HAP-1 (cell line): ENCODE data around the gene ACP1.

Experiments used
- DNase-seq, 2 experiments: peaks; one replicate each; pipeline ENCODE4 v3.0.0-alpha.2; 2016 to 2020; ENCODE audit warnings: low spot score in 2 of 2
- H3K27me3 ChIP-seq: fragments of 250-450 bp; sonication (Bioruptor Pico); 2 replicates; pipeline ENCODE4 v1.5.1; 2020; ENCODE audit warnings: low read depth, mild to moderate bottlenecking, moderate library complexity
- H3K36me3 ChIP-seq: fragments of 250-450 bp; sonication (Bioruptor Pico); replicated peaks from 2 replicates; pipeline ENCODE4 v1.5.1; 2020; ENCODE audit warnings: mild to moderate bottlenecking
- H3K4me1 ChIP-seq: fragments of 250-450 bp; sonication (Bioruptor Pico); 2 replicates; pipeline ENCODE4 v1.5.1; 2020; ENCODE audit warnings: mild to moderate bottlenecking
- H3K4me3 ChIP-seq: fragments of 250-450 bp; sonication (Bioruptor Pico); 2 replicates; pipeline ENCODE4 v1.5.1; 2020; ENCODE audit warnings: mild to moderate bottlenecking, moderate library complexity
- H3K9me3 ChIP-seq: fragments of 250-450 bp; sonication (Bioruptor Pico); 2 replicates; pipeline ENCODE4 v1.5.1; 2020; ENCODE audit warnings: mild to moderate bottlenecking, moderate library complexity
- in situ Hi-C: fragments of 300-500 bp; cut with MboI; formaldehyde crosslinking; loops from 3 replicates; pipeline ENCODE4 v1.14.3; 2020; ENCODE audit warnings: low sequenced_read_pairs, inconsistent platforms, mixed read lengths

The ACP1 gene

DNA sequence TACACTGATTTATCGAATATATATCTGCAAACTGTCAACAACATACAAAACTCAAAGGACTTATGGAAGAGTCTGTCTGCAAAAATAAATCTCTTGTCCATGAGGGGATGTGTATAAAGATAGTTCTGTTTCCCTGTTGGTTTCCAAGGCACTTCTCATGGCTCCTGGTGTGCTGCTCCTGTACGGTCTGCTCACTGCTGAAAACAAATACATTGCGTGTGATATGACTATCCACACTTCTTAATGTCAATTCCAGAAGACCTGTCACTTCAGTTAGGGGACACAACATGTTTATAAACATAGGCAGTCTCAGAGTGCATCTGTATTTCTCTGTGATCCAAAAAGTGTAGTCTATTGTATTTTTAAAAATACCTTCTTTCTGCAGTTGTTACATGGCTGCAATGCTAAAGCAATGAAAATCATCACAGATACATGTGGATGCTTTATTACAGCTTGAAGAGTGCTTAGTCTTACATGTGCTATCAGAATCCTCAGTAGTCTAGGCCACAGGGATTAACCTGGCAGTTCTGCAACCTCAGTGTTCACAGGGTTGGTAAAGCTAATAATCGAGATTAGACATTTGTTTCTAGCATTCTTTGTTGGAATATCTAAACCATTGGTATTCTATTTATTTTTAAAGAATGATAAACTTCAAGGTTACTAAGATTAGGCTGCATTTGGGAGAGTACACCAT is 15.4 kb downstream of the ACP1 start:
- Histone ChIP-seq H3K36me3 (peaks cover 41% of the 10 kb centered on the region), H3K4me3 (no peak overlapping the region), H3K27me3 (no peaks in the 10 kb centered on the region), H3K4me1 (no peaks in the 10 kb centered on the region), H3K9me3 (no peaks in the 10 kb centered on the region)
- in situ Hi-C loops: no loop called here
- DNase-seq: no peak

- peaks cover 37% of the 10 kb centered on the region for H3K36me3 ChIP-seq
- DNase-seq: no peak
- H3K4me1 ChIP-seq: no peaks in the 10 kb centered on the region
- H3K4me3 ChIP-seq: no peak overlapping the region
- no peaks in the 10 kb centered on the region for H3K9me3 ChIP-seq
- H3K27me3 ChIP-seq: no peaks in the 10 kb centered on the region
- in situ Hi-C loops: no loop called here
Observed at GRCh38 chr2:280650-281110, 15.9 kb downstream of the ACP1 start.

GRCh38 chr2:281381-281780 is 16.6 kb downstream of the ACP1 start:
- Histone ChIP-seq H3K4me3 (no peak overlapping the region), H3K9me3 (no peaks in the 10 kb centered on the region), H3K4me1 (no peaks in the 10 kb centered on the region), H3K36me3 (peaks cover 31% of the 10 kb centered on the region), H3K27me3 (0 out of 2 replicates have a peak, but pooled peaks cover 4% of the 10 kb centered on the region)
- in situ Hi-C loops: no loop called here
- no peak for DNase-seq

GRCh38 chr2:282371-283263 is 17.9 kb downstream of the ACP1 start:
- DNase-seq: no peak
- Histone ChIP-seq H3K4me1 (no peaks in the 10 kb centered on the region), H3K4me3 (no peak overlapping the region), H3K27me3 (peaks cover 9% of the 10 kb centered on the region; the same call in 1 of the 2 replicates), H3K9me3 (no peaks in the 10 kb centered on the region), H3K36me3 (peaks cover 20% of the 10 kb centered on the region)
- in situ Hi-C loops: no loop called here

GRCh38 chr2:283996-284794 is 19.4 kb downstream of the ACP1 start:
- in situ Hi-C loops: no loop called here
- H3K9me3 ChIP-seq: no peaks in the 10 kb centered on the region
- no peaks in the 10 kb centered on the region for H3K4me1 ChIP-seq
- H3K27me3 ChIP-seq: peaks cover 14% of the 10 kb centered on the region
- H3K36me3 ChIP-seq: peaks cover 7% of the 10 kb centered on the region
- DNase-seq: no peak
- no peak overlapping the region for H3K4me3 ChIP-seq

DNA sequence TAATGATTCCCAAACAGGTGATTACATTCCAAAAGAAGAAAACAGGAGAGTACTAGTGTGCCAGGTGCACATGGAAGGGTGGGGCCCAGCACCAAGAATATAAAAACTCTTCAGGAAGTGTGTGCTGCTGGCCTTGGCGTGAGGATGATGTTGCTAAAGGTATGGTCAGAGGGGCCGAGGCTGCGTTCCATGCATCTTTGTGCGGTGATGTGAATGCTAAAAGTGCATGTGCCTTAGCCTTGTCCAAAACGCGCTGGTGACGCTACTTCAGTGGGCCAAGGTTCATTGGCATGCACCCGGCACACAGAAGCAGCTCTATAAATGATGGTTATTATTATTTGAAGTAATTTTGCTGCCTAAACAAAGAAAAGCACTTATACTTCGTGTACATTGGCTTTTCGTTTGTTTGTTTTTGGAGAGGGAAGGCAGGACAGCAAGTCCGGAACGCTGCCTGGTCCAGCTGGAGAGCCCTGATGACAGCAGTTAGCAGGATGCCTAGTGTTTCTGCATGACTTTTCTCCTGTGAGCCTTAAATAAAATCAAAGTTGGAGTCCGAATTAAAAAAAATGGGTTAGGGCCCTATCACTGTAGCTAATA is 20.2 kb downstream of the ACP1 start:
- Histone ChIP-seq H3K4me1 (no peaks in the 10 kb centered on the region), H3K36me3 (peaks cover 2% of the 10 kb centered on the region; the same call in 1 of the 2 replicates), H3K27me3 (peaks cover 22% of the 10 kb centered on the region), H3K4me3 (no peak overlapping the region), H3K9me3 (no peaks in the 10 kb centered on the region)
- in situ Hi-C loops: no loop called here
- DNase-seq: no peak

DNA sequence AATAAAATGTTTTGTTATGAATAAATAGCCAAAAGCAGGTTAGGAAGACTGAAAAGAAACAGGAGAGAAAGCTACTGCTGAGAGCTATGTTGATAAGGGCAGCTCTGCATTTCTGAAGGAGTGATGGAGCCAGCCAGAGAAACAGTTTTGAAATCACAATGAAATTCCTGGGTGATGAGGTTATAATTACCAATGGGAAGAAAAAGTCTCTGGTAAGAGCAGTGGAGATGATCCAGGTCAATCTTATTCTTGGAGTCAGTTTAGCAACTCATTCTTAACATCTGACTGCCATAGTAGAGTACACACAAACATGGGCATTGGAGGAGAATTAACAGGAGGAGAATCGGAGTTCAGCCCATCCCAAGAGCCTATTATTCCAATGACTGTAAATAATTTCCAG is 20.8 kb downstream of the ACP1 start:
- no peaks in the 10 kb centered on the region for H3K4me1 ChIP-seq
- H3K9me3 ChIP-seq: no peaks in the 10 kb centered on the region
- DNase-seq: no peak
- H3K4me3 ChIP-seq: no peak overlapping the region
- in situ Hi-C loops: no loop called here
- peaks cover 2% of the 10 kb centered on the region; the same call in 1 of the 2 replicates for H3K36me3 ChIP-seq
- H3K27me3 ChIP-seq: peaks cover 27% of the 10 kb centered on the region

- Histone ChIP-seq H3K9me3 (no peaks in the 10 kb centered on the region), H3K4me1 (no peaks in the 10 kb centered on the region), H3K27me3 (peaks cover 31% of the 10 kb centered on the region), H3K4me3 (no peak overlapping the region), H3K36me3 (0 out of 2 replicates have a peak, but pooled peaks cover 2% of the 10 kb centered on the region)
- no peak for DNase-seq
- in situ Hi-C loops: no loop called here
Observed at GRCh38 chr2:286035-286434, 21.3 kb downstream of the ACP1 start.

GRCh38 chr2:286774-287392 is 22.1 kb downstream of the ACP1 start:
- Histone ChIP-seq H3K27me3 (peaks cover 31% of the 10 kb centered on the region), H3K4me3 (no peak overlapping the region)
- in situ Hi-C loops: no loop called here

GRCh38 chr2:287471-287885 is 22.7 kb downstream of the ACP1 start:
- Histone ChIP-seq H3K4me3 (no peak overlapping the region), H3K4me1 (no peaks in the 10 kb centered on the region), H3K27me3 (peaks cover 31% of the 10 kb centered on the region), H3K9me3 (no peaks in the 10 kb centered on the region), H3K36me3 (no peaks in the 10 kb centered on the region)
- DNase-seq: no peak
- in situ Hi-C loops: no loop called here

More at GRCh38 chr2:286774-287392, 22.1 kb downstream of the ACP1 start:
- DNase-seq: no peak
- Histone ChIP-seq H3K36me3 (no peaks in the 10 kb centered on the region), H3K4me1 (no peaks in the 10 kb centered on the region), H3K9me3 (no peaks in the 10 kb centered on the region)

DNA sequence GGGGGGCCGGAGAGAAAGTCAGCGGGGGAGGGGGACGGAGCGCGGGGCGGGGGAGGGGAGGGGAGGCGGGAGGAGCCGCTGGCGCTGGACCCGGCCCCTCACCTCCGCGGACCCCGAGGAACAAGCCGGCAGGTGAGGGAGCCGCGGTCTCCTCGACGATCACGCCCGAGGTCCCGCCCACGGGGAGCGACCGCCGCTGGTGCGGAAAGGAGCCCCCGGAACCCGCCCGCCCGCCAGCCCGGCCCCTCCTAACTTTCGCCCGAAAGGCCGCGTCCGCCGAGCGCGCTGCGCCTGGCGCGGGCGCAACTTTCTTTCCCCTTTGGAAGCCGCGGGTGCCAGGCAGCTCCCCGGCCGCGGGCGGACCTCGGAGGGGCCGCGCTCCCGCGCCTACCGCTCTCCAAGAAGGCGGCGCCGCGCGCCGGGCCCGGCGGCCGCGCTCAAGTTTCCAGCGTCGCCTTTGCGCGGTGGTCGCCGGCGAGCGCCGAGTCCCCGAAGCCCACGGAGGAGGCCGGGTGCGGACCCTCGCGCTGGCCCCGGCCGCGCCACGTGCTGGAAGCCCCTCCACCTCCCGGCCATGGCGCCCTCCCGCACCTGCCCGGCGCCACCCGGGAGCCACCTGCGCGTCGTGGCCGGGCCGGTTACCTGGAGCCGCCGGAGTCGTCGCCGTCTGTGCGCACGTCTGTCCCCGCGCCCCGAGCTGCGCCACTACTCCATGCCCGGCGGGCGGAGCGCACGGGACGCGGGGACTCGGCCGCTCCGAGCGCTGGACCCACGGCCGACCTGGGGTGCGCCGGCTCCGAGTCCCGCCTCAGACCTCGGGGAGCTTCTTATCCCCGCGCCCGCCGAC is 23.4 kb downstream of the ACP1 start, which contains the start of gene ALKAL2:
Gene ALKAL2, minus strand, starts transcription at position 181 of the 847 bp plus-strand sequence. CDS start 256 bp downstream, outside the sequence.
- H3K27me3 ChIP-seq: peaks cover 31% of the 10 kb centered on the region
- H3K9me3 ChIP-seq: no peaks in the 10 kb centered on the region
- no peaks in the 10 kb centered on the region for H3K36me3 ChIP-seq
- in situ Hi-C loops: no loop called here
- H3K4me1 ChIP-seq: no peaks in the 10 kb centered on the region
- H3K4me3 ChIP-seq: no peak within 1 kb of the TSS
- no peak for DNase-seq

GRCh38 chr2:288758-289361 is 24.1 kb downstream of the ACP1 start:
- Histone ChIP-seq H3K36me3 (no peaks in the 10 kb centered on the region), H3K27me3 (peaks cover 31% of the 10 kb centered on the region), H3K4me3 (peak overlapping the region; percentile 15; the same call in 1 of the 2 replicates), H3K4me1 (no peaks in the 10 kb centered on the region), H3K9me3 (no peaks in the 10 kb centered on the region)
- in situ Hi-C loops: no loop called here
- no peak for DNase-seq
